ENCODE data around the gene ATG16L2. TPM values are rescaled to one million over a fixed set of nuclear protein-coding genes. Genes with fewer than 3 reads are reported as not detected.
A peak's percentile ranks its signal among the peaks of the same experiment; 100 is the strongest.

The ATG16L2 gene
- total RNA-seq, 1 donor from 2014 or later: 44.0 TPM

- H3K36me3 Mint-ChIP-seq: peaks cover 16% of the 10 kb centered on the region
- H3K4me3 Mint-ChIP-seq: no peak overlapping the region
- no peak for DNase-seq (ENCODE audit: low spot score in 2 of 2, unreplicated experiment in 2 of 2)
- peaks cover 33% of the 10 kb centered on the region for H3K4me1 Mint-ChIP-seq
- H3K27ac Mint-ChIP-seq: peak overlapping the region; percentile 33
- no peaks in the 10 kb centered on the region for H3K27me3 Mint-ChIP-seq (ENCODE audit: low read depth)
- H3K9me3 Mint-ChIP-seq: no peaks in the 10 kb centered on the region
- no peak for TF ChIP-seq CTCF (IDR thresholded peaks at IDR 0.05; ENCODE audit: unreplicated experiment)
Measured at GRCh38 chr11:72864702-72865655, 50.8 kb downstream of the ATG16L2 start.

GRCh38 chr11:72867970-72868369 lies 53.8 kb downstream of the ATG16L2 start:
- H3K27me3 Mint-ChIP-seq (ENCODE audit: low read depth): no peaks in the 10 kb centered on the region
- no peak overlapping the region for H3K27ac Mint-ChIP-seq
- DNase-seq (ENCODE audit: low spot score in 2 of 2, unreplicated experiment in 2 of 2): no peak
- no peak for TF ChIP-seq CTCF (IDR thresholded peaks at IDR 0.05; ENCODE audit: unreplicated experiment)
- H3K4me1 Mint-ChIP-seq: peaks cover 33% of the 10 kb centered on the region
- H3K4me3 Mint-ChIP-seq: no peak overlapping the region
- H3K36me3 Mint-ChIP-seq: peaks cover 16% of the 10 kb centered on the region
- H3K9me3 Mint-ChIP-seq: no peaks in the 10 kb centered on the region

GRCh38 chr11:72869831-72870230 lies 55.6 kb downstream of the ATG16L2 start:
- peaks cover 20% of the 10 kb centered on the region for H3K36me3 Mint-ChIP-seq
- no peak for DNase-seq (ENCODE audit: low spot score in 2 of 2, unreplicated experiment in 2 of 2)
- H3K4me3 Mint-ChIP-seq: no peak overlapping the region
- H3K4me1 Mint-ChIP-seq: peaks cover 25% of the 10 kb centered on the region
- no peaks in the 10 kb centered on the region for H3K9me3 Mint-ChIP-seq
- no peak overlapping the region for H3K27ac Mint-ChIP-seq
- TF ChIP-seq CTCF (IDR thresholded peaks at IDR 0.05; ENCODE audit: unreplicated experiment): no peak
- no peaks in the 10 kb centered on the region for H3K27me3 Mint-ChIP-seq (ENCODE audit: low read depth)

- H3K27me3 Mint-ChIP-seq (ENCODE audit: low read depth): no peaks in the 10 kb centered on the region
- peaks cover 20% of the 10 kb centered on the region for H3K36me3 Mint-ChIP-seq
- no peaks in the 10 kb centered on the region for H3K9me3 Mint-ChIP-seq
- H3K4me1 Mint-ChIP-seq: peaks cover 12% of the 10 kb centered on the region
- no peak overlapping the region for H3K27ac Mint-ChIP-seq
- H3K4me3 Mint-ChIP-seq: no peak overlapping the region
- no peak for DNase-seq (ENCODE audit: low spot score in 2 of 2, unreplicated experiment in 2 of 2)
- no peak for TF ChIP-seq CTCF (IDR thresholded peaks at IDR 0.05; ENCODE audit: unreplicated experiment)
Measured at GRCh38 chr11:72871119-72871518, 56.9 kb downstream of the ATG16L2 start.

GRCh38 chr11:72872012-72872411 lies 57.8 kb downstream of the ATG16L2 start:
- H3K36me3 Mint-ChIP-seq: peaks cover 17% of the 10 kb centered on the region
- peaks cover 5% of the 10 kb centered on the region for H3K4me1 Mint-ChIP-seq
- no peaks in the 10 kb centered on the region for H3K27me3 Mint-ChIP-seq (ENCODE audit: low read depth)
- no peaks in the 10 kb centered on the region for H3K9me3 Mint-ChIP-seq
- DNase-seq (ENCODE audit: low spot score in 2 of 2, unreplicated experiment in 2 of 2): no peak
- no peak overlapping the region for H3K4me3 Mint-ChIP-seq
- no peak overlapping the region for H3K27ac Mint-ChIP-seq
- no peak for TF ChIP-seq CTCF (IDR thresholded peaks at IDR 0.05; ENCODE audit: unreplicated experiment)
